GM21717 (cell line): Measurements from ENCODE around the gene MRGPRF.

Experiments
- ATAC-seq: cut with Tn5 transposase; IDR thresholded peaks from one replicate; pipeline ENCODE4 v1.9.1; 2021; ENCODE audit warnings: mild to moderate bottlenecking, moderate library complexity; ENCODE audit not compliant: unreplicated experiment

Gene MRGPRF

DNA sequence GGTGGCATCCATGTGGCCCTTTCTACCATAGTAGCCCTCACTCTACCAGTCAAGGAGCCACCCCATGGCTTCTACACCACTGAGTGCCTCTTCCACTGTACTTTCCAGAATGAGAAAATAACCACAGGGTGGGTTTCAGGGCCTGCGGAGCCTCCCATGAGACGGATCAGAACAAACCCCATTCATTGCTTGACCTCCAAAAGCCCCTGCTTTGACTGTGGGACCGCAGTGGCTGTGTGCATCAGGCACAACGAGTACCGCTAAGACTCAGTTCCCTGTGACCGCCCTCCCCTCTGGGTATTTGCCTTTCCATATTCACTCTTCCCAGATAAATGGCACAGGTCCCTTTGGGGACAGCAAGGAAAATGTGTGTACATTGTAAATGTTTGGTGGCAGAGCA, 11.5 kb upstream of the MRGPRF start:
- ATAC-seq = no peak

DNA sequence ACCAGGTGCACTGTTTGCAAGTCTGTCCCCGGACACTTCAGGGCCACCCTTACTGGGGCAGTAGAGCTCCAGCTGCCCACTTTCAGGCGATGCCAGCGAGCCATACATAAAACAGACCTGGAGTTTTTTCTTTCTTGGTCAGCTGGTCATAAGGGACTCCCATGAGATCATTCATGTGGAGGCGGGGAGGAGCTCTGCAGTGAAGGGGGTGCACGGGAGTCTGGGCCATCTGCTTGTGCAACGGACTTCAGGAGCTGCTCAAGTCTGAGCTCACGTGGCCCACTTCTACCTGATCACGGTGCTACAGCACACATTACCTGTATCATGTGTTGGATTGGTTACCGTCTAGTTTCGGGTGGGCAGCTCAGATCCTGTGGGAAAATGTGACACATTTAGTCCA, 9.2 kb upstream of the MRGPRF start:
- no peak for ATAC-seq

DNA sequence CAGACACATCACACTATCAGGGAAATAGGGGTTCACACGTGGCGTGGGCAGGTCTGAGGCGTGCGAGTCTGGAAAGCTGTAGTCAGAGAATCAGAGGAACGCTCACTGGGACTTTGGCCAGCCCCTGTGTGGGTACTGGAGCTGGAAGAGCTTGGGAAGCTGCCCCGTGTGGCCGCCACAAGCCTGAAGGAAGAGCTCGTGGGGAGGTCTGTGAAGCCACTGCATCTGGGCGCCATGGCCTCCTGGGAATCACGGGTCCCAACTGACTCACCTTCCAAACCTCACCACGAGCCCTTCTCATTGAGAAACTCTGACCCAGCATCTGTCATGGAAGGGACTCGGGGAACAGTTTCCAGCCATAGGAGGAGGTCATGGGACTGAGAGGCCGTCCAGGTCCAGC, 5.9 kb upstream of the MRGPRF start:
- ATAC-seq = no peak

DNA sequence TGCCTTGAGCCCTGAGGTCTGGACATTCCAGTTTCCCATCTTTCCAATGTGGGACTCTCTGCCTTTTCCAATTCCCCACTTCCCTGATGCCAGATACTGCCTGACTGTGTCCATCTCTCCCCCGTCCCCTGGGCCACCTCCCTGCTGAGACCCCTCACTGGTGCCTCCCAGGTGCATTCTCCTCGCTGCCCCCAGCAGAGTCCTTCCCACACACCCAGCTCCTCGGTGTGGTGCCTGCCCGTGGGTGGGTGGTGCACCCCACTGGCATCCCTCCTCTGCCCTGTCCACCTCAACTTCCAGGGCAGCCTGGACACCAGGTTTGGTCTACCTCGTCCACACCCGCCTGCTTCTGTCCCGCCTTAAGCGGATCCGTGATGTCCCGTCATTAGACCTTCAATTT, 4.9 kb upstream of the MRGPRF start:
- no peak for ATAC-seq

DNA sequence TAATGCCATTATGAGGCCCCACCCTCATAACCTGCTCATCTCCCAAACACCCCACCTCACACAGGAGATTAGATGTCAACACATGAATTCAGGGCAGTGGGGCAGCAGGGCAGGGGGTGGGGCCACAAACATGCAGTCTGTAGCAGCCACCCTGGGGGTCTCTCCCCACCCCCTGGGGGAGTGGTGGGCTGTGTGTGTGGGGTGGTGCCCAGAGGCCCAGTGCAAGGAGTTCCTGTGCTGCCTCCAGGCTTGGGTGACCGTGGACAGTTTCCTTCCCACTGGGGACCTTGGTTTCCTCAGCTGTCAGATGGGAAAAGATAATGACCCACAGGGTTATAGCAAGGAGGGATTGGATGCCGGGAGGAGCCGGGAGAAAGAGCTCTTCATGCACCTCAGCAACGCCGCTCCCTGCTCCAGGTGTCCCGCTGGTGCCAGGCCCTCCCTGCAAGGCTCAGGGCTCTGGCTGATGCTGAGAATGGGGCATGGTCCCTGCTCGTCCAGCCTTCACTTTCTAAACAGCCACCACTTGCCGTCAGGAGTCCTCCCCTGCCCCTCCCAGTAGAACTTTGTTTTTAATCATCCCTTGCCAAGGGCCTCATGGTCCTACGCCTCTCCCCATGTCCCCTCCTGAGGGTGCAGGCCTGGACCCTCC, 2.0 kb upstream of the MRGPRF start:
- no peak for ATAC-seq

DNA sequence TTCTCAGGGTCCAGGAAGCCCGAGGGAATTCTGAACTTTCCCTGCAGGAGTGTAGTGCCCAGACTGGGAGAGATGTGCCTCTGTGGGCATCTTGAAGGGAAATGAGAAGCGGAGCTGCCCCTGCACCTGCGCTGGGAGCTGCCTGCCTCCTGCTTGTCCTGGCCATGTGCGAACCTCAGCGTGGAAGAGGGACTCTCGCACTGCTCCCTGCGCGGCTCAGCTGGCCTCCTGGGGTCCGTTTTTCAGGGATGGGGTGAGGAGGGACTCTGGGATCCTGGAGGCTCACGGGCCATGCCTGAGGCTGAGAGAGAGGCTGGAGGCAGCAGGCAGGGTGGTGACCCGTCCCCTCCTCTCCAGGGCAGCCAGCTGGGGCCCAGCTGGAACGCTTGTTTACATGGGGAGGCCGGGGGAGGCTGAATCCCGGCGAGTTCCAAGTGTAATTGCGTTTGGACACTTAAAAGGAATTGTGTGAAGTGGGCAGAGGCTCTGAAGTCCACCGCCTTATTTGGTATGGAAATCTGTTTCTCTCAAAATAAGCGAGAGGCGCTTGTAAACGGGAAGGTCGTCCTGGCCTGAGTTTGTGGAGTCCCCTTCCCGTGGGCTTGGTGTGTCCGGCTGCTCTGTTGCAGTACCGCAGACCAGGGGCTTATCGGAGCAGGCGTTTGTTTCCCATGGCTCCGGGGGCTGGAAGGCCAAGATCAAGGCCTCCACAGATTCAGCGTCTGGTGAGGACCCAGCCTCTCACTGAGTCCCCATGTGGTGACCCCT, 1.2 kb upstream of the MRGPRF start:
- no peak for ATAC-seq

DNA sequence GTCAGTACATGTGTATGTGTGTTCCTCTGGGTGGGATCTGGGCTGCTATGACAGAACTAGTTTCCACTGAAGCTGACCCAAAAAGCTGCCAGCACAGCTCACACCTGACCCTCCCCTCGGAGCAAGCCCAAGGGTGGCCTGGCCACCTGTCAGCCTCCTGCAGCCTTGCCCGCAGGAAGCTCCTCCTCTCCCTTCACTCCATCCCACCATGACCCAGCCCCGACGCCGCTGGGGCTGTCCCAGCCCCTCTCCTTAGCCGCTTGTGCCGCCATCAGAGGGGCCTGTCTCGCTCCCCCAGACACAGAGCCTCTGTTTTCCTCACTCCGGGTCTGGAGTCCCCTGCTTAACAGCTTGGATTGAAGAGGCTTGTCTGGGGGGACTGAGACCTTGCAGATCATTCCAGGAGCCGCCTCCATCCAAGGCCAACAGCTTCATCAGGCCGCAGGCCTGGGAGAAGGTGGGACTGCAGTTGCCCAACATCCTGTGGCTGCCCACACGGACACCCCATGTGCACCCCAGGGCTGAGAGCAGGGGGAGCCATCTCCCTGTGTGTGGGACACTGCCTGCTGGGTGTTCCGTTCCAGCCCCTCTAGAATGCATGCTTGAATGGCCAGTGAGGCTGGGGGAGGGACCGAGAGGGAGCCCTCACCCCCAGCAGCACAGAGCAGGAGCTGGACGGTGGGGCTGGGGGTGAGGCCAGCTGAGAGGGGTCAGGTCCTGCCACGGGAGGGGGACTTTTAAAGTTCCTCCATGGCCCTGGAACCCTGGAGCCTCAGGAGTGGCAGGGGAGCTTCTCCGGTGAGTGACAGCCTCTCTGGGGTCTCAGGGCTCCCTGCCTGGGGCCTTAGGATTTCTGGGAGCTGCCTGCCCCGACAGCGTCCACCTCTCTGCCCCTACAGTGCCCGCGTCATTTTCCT, 696 bp downstream of the MRGPRF start:
- ATAC-seq = no peak

DNA sequence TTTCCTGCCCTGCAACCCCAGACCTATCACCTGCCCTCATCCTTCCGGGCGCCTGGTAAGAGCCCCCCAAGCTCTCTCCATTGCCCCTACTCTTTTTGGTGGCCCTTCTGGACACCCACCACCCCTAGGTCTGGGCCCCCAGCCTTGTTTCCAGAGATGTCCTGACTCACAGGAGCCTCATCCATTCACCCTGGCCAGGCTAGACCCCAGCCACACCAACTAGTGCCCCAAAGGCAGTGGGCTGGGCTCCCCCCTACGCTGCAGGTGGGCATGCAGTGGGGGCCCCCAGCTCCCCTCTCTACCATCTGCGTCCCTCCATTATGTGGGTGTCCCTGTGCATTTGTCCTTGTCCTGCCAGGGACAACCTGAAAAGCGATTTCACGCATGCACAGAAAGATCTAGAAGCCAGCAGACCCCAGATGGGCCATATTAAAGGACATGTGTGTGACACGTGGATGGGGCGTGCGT, 1.4 kb downstream of the MRGPRF start:
- no peak for ATAC-seq

DNA sequence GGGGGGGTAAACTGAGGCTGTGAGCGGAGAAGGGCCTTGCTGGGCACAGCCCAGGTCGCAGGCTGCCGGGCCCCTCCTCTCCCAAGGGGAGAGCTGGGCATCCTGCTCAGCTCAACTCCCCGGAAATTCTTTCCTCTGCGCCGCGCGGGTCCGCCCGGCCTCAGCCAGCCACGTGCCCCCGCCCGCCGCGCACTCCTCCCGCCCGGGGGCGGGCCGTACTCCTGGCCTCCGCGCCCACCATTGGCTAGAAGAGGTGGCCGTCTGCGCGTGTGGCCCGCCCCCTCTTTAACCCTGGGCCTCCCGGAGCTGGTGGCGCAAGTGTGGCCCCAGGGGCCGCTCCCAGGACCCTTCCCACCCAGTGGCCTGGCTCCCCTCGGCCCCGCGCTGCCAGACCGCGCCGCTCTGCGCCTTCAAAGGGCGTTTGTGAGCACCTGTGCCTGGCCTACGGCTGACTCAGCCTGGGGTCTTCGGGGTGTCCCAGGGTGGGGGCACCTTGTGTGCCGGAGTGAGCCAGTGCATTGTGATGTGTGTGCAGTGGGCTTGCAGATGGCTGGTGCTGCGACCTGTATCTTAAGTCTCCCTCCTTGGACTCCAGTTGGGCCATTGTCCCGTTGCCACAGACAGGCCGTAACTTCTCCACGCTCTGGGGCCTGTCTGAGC, 2.0 kb downstream of the MRGPRF start:
- ATAC-seq = no peak

DNA sequence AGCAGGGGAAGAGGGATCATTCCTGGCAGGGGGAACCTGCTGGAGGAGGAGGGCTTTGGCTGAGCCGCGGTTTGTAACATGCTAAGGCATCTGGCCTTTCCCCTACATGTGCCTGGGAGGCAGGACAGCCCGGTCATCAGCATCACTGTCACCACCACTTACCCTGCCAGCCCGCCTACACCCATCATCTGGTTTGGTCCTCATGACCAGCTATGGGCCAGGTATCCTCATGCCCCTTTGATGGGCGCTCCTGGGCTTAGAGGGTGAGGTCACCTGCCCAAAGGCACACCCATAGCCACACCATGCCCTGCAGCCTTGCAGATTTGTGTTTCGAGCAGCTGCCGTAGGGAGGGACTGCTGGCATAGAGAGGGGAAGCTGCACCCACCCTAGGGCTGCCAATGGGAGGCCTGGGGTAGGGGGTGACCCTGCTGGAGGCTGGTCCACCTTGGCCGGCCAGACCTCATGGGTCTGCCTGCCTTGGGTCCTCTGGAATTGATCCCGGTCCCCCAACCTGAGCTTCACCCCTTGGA, 2.6 kb downstream of the MRGPRF start:
- ATAC-seq = no peak

DNA sequence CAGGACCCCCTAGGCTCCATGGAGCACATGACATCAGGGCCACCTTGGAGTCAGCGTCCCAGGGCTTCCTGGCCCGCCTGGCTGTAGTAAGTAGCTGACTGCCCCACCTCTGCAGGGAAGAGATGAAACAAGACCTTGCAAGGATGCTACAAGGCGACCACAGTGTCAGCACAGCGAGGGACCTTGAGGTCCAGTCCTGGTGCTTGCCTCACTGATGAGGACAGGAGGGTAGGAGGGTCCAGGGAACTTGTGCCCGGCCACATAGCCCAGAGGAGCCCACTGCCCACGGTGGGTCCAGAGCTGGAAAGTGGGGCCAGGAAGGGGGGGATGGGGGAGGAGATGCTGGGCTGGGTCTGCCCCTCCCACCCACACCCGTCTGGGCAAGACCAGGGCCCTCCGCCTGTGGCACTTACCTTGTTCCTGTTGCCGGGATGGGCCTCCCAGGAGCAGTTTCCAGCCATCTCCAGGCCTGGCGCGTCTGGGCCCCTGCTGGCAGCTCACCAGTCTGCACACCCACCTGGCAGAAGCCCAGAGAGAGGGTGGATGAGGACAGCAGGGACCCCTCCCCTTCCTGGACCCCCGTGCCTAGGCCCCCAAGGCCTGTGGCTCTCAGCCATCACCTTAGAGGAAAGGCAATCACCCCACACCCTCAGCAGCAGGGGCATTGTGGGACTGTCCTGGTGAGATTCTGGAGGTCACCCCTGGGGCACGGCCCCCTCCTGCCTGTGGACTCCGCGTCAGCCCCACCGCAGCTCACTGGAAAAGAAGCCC, 3.4 kb downstream of the MRGPRF start:
- no peak for ATAC-seq

DNA sequence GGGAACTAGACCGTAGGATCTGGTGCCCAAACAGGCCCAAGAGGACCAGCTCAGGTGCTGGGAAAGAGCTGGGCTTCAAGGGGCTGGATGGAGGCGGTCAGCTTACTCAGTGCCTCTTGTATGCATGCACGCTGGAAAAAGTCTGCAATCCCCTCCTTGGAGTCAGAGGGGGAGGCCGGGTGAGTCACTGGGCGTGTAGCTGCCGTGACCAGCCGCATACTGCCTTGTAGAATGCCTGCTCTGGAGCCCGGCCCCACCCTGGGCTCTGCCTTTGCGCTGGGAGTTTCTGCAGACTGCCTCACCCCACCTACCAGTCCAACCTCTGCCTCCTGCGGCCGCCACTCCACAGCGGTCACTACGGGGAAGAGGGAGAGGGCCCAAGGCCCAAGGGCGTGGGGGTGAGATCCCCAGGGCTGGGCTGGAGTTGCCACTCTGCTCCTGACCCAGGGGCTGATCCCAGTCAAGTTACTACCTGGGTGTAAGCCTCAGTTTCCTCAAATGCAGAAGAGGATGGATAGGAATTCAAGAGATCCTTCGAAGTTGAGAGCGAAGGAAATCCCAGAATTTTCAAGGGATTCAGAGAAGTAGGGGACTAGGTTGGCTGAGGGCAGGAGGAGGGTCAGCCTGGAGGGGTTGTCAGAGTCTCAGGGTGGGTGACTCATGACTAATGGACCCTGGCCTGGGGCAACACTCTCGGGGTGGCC, 4.2 kb downstream of the MRGPRF start:
- ATAC-seq = no peak

DNA sequence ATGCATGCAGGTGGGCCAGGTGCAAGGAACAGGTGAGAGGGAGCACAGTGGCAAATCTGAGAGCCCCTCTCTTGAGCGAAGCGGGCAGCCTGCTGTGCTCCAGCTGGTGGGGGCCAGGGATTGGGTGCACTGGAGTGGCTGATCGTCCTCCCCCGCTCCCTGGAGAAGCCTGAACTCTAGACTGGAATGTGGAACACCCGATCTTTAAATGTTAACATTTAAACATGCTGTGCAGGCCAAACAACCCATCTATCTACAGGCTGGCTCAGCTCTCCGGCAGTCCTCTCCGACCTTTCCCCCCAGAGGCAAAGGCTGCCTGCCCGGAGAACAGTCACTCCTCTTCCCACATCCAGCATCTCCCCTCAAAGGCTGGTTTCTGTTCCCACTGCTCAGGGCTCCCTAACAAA, 5.1 kb downstream of the MRGPRF start:
- ATAC-seq = no peak

DNA sequence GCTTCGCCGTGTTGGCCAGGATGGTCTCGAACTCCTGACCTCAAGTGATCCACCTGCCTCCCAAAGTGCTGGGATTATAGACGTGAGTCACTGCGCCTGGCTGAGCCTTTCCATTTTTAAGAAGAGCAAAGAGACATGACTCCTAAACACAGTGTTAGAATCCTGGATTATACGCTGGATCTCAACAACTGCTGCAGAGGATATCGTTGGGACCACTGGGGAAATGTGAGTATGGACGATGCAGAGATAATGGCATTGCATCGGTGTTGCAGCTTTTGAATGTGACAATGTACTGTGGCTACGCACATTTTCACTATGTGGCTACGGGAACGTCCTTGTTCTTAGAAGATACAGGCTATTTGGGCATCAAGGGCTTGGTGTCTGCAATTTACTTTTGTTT, 6.2 kb downstream of the MRGPRF start:
- ATAC-seq = no peak

DNA sequence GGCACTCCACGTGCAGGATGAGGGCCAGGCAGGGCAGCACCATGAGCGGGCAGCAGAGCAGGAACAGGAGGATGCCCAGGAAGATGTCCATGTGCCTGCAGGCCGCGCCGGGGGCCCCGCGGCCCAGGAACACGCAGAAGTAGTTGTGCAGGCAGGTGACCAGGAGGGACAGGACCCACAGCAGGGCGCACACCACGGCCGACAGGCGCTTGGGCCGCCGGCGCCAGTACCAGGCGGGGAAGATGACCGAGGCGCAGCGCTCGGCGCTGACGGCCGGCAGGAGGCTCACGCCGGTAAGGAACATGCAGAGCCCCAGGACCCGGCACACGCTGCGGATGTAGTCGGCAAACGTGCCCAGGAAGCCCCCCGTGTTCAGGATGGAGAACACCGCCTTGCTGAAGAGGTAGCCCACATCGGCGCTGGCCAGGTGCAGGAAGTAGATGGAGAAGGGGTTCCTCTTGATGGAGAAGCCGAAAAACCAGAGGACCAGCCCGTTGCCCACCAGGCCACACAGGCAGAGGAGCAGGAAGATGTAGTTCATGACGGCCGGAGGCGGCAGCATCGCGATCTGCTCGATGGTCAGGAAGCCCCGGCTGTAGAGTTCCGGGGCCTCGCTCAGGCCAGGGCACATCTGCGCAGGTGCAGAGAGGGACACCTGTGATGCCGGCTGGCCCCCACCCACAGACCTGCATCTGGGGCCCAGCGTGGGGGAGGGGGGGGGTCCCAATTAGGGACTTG, 7.2 kb downstream of the MRGPRF start:
- ATAC-seq = no peak

DNA sequence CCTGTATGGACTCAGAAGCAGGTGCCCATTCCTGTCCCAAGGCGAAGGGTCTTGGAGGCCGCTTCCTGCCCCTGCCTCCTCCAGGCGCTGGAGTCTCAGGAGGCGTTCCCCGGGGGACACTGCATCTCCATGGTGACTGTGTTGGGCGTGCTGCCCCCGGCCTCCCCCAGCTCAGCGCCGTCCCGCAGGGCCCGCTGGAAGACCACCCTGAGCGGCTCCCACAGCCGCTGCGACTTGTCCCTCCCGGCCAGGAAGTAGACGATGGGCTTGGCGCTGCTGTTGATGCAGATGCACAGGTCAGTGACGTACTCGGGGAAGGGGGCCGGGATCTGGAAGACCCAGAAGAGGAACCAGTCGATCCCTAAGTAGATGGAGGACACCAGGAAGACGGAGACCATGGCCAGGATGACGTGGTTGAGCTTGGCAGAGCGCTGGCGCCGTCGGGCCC, 7.8 kb downstream of the MRGPRF start:
- ATAC-seq = no peak

DNA sequence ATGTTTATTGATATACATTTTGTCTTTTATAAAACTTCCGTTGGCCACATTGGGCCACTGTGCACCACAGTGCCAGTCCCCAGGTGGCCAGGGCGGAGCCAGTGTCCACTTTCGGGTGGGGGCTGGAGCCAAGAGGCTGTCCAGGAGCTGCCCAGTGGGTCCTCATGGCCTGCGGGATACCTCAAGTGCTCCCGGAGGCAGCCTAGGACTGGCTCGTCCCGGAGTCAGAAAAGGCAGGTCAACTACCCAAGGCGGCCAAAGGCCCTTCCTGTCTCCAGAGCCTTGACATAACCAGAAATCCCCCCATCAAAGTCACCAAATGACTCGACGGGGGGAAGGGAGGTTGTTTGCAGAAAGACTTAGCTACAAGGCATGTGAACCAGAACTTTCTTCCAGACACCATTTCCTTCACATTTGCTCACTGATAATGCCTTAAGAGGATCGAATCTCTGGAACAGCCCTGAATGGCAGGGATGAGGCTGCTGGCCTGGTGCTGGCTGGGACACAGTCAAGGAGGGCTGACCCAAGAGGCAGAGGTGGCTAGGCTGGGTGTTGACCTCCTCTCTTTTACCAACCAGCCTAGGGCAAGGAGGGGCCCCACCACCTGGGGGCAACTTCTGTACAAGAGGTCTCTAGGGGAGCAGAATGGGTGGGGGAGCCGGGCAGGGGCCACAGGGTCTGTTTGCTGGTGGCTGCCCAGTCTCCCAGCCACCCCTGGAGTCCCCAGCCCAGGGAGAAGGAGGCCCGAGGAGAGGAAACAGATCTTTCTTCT, 8.4 kb downstream of the MRGPRF start:
- no peak for ATAC-seq

DNA sequence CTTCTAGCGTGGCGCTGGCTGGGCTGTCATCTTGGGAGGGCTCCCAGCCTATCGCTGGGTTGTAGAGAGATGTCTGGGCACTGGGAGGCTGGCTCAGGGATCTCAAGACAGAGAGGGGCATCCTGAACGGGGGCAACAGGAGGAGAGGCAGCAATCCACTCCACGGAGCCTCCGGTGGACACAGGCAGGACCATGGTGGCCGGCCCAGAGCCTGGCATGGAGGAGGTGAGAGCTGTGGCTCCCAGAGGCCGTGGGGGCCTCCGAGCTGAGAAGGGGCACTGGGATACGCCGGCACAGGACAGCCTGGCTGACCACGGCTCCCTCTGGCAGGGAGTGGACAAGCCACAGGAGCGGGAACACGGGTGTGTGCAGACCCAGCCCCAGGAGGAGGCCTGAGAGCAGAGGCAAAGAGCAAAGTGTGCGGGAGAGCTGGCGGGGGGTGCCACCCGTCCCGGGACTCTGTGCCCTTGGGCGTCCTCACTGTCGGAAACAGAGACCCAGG, 9.1 kb downstream of the MRGPRF start:
- ATAC-seq = no peak
